HK-2 (cell line): Measurements from ENCODE around the gene MARK2.

Experiments
- DNase-seq: peaks from one replicate; pipeline ENCODE4 v3.0.0-alpha.2; 2018; ENCODE audit not compliant: unreplicated experiment

The MARK2 gene

DNA sequence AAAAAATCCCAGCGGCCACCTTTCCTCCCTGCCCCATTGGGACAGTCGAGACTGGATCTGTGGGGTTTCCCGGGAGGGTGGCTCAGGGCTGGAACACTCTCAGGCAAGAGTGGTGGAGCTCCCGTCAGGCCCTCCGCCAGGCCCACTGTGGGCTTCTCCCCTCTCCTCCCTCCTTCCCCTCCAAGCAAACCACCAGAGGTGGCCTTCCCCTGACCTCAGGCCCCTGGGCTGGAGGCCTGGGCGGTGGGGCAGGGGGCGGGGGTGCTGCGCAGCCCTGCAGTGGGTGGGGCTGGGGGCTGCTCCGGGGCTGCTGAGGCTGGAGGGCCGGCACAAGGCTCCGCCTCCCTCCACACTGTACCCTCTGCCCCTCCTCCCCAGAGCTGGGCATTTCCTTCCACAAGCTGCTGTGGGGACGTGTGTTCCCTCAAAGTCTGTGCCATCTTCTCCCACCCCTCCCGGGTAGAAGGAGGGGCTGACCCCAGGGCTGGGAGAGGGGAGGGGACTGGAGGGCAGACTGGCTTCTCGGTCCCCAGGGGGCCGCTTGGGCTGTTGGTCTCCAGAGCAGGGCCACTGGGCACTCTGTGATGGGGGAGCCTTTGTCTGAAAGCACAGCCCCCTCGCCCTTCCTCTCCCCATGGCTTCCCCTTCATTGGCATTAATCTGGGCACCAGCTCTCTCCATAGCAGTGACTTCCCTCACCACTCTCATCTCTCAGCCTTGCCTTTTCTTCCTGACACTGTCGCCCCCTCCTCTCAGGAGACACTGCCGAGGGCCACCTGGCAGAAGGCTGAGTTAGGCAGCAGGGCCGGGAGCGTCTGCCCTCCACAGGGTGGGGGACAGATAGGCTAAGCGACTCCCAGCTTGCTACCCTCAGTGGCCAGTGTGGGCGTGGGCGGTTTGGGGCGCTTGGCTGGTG lies 70.9 kb downstream of the MARK2 start:
- no peak for DNase-seq

GRCh38 chr11:63910675-63911074 lies 71.8 kb downstream of the MARK2 start:
- no peak for DNase-seq

GRCh38 chr11:63911440-63911839 lies 72.5 kb downstream of the MARK2 start:
- DNase-seq, result no peak

DNA sequence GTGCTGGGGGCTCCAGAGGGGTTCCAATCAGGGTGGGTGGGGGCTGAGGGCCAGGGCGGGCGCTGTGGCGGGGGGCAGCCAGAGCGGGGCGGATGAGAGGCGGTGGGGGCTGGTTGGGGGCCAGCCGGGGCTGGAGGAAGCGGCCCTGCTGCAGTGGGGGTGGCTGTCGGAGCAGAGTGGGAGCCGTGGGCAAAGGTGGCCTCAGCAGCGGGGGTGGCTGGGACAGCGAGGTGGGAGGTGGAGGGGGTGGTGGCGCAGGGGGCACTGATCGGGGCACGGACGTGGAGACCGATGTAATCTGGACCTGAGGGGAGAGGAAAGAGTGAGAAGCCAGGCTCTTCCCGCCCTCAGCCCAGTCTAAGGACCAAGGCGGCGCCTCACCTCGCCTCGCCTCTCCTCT lies 73.0 kb downstream of the MARK2 start:
- no peak for DNase-seq

DNA sequence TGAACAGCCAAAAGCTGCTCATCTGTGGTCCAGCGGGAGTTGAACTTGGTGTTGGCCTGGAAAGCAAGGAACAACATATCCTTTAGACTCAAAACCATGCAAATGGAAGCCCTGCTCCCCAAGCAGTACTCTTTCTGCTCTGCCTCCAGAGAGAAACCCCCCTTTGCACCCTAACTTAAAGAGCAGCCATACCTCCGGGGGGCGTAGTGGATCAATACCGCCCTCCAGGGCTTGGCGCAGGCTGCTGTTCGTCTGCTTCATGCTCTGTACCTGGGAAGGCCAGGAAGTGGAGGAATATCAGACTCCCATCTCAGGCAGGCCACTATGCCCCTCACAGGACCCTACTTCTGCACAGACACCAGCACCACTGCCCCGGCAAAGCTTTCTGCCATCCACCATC lies 73.8 kb downstream of the MARK2 start:
- DNase-seq, result no peak

GRCh38 chr11:63913866-63914830 lies 75.2 kb downstream of the MARK2 start:
- no peak for DNase-seq

DNA sequence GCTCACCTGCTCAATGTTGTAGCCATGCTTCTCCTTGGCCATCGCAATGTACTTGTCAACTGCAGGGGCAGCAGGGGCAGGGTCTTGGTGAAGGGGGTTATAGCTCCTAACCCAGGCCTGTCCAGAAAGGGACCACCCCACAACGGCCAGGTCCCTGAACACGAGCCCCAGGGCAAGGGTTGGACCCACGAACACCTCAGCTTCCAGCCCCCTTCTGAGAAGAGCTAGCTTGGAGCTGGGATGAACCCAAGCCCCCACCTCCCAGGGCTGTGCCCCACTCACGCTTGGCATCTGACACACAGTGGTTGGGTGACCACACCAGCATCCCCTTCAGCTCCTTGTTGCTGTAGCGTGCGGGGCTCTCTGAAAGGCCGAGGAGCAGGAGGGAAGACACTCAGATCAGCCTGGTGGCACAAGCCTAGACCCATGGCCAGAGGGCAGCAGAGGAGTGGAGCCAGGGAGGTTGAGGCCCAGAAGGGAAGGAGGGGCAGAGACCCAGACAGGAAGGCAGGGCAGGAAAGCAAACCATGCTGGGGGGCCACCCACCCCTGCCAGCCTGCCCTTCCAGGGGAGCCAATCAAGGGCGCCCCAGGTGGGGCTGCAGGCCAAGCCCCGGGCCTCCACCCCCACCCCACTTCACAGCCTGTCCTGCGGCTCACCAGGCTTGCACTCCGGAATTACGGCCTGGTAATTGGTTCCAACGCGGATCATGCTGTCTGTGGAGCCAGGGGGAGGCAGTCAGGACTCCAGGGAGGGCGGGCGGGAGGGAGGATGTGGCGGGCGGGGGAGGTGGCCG lies 76.2 kb downstream of the MARK2 start:
- DNase-seq, result no peak

GRCh38 chr11:63915961-63916836 lies 77.3 kb downstream of the MARK2 start:
- DNase-seq, result no peak

DNA sequence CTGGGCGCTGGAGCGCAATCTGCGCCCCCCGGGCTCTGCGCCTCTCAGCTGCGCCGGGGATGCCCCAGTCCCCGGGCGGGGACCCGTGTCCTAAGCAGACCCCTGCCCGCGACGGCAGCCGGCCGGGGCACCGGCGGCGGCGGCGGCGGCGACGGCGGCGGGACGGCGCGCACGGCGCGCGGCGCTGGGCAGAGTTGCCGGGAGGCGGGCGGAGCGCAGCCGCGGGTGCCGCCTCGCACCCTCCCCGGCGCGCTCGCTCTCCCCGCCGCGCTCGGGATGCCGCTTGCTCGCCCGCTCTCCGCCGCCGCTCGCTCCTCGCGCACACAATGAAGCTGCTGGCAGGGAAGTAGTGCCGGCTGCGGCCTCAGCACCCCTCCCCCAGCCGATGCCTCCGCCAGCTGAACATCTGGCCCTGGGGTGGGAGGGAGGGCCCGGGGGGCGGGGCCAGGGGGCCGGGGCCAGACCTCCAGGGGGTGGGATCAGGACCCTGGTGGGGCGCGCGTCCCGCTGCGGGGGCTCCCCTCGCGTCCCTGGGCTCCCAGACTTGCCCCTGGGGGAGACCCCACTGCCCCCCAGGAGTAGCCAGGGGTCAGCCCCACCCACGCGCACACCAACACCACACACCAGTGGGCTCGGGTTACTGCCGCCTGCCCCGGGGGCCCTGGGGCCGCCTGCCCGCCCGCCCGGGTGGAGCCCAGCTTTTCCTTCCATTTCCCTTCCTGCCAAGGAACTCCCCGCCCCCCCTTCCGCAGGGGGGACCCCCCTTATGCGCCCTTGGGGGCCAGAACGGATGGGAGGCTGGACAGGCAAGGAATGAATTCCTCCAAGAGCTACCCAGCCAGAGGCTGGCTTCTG lies 78.2 kb downstream of the MARK2 start, which contains the start of gene RCOR2:
TSS of gene RCOR2 (minus strand) at position 328 of the 855 bp plus-strand sequence. CDS start 708 bp downstream, outside the sequence.
- no peak for DNase-seq

- DNase-seq, result no peak
These were observed 79.0 kb downstream of the MARK2 start for GRCh38 chr11:63917692-63918506.

DNA sequence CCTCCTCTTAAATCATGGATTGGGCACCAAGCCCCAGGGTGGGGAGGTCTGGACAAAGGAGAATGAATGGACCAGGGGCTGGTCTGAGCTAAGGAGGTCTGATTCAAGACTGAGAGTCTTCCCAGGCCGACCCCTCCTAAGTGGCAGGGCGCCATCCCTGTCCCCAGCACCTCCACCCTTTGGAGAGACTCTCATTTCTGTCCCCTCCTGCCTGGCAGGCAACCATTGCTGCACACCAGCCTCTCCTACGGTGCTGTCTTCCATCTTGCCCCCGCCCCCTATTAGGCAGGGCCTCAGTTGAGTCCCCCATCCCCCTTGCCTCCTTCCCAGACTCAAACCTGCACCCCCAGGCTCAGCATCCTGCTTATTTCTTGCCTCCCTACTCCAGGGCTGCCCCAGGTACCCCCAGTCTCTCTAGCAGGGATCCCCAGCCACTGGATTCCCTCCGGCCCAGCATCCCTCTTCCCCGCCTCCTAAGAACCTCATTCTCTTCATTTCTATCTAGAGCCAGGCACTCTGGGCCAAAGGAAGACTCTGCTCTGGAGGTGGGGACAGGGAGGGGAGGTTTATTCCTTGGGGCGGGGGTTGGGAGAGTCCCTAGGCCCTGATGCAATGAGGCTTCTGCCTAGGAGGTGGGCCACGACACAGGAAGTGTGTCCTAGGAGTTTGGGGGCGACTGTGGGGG lies 79.7 kb downstream of the MARK2 start:
- no peak for DNase-seq

GRCh38 chr11:63919267-63920125 lies 80.6 kb downstream of the MARK2 start:
- DNase-seq, result no peak

GRCh38 chr11:63920126-63920938 lies 81.4 kb downstream of the MARK2 start:
- no peak for DNase-seq

DNA sequence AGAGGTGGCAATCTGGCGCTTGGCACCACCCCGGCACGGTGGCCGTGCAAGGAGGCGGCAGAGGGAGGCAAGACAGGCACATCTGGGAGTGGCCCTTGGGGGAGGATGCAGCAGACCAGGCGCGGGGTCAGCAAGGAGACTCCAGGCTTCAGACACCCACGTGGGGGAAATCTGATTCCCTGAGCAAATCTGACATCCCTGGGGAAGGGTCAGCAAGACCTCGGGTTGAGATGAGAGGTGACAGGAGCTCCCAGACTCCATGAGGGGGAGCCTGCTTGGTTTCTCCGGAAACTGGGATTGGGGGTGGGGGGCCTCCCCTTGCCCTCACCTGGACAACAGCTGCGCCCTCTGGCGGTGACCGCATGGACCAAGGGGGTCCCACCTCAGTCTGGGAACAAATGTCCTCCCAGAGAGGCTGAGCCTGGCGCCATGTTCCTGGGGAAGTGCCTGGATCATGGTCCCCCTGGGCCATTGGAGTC lies 82.1 kb downstream of the MARK2 start:
- no peak for DNase-seq

- DNase-seq, result no peak
These were observed 83.8 kb downstream of the MARK2 start for GRCh38 chr11:63922673-63923192.

DNA sequence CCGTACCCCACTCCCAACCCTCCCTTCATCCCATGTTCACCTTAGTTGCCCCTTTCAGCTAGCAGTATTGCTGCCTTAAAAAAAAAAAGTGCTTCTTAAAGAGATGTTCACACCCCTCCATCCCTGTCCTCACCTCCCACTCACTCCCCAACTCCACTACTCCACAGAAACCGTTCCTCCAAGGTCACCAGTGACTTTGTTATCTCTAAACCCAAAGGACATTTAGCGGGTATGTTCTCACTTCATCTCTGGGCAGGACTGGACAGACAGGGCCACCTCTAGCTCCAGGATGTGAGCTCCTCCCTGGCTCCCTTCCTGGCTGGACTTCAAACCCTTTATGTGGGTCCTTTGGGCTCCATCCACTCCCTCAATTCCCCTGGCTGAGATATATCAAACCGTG lies 84.4 kb downstream of the MARK2 start:
- DNase-seq, result no peak
